ENCODE data around the gene ELMO1. TPM values are rescaled to one million over a fixed set of nuclear protein-coding genes. Genes with fewer than 3 reads are reported as not detected.

ELMO1 gene
- polyA plus RNA-seq, 2 of the 4 experiments (the other 2 are of a cell fraction): 2.3 to 6.1 TPM

DNA sequence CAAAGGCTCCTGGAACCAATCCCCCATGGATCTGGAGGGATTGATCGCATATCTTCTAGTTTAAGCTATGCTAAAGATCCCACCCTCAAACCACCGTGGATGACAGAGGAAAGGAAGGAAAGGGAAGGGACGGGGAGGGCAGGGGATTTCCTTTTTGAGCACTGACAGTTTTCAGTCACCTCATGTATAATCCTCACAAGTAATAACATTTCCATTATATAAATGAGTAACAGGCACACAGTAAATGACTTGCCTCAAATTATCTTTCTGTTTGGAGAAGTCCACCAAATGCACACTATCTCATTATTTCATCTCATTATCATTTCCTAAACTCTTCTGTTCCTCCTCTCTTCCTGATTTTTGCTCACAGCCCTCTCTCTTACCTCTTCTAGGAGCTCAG, 597.3 kb downstream of the ELMO1 start:
- no peak overlapping the region for H3K4me3 ChIP-seq
- WGBS (ENCODE audit: missing lambda C conversion rate): 36% methylated on average over 3 of the region's 3 CpGs
- ChIA-PET CTCF (no interaction called here), POLR2A (no interaction called here)
- H3K27ac ChIP-seq: no peak overlapping the region
- ATAC-seq: no peak
- no peak for FAIRE-seq
- no peaks in the 10 kb centered on the region for H3K4me1 ChIP-seq
- no peak overlapping the region for H3K4me2 ChIP-seq
- peaks cover 14% of the 10 kb centered on the region for H3K9me3 ChIP-seq
- no peak for DNase-seq (ENCODE audit: low read depth in 1 of 2, low spot score in 1 of 2)
- TF ChIP-seq ATOH8 (CRISPR knock-in tag; IDR thresholded peaks at IDR 0.05; ENCODE audit: low read depth) (no peak), MAFK (IDR thresholded peaks at IDR 0.05; ENCODE audit: partially characterized antibody) (no peak), ESRRA (IDR thresholded peaks at IDR 0.05; ENCODE audit: borderline replicate concordance, low read length) (no peak)

DNA sequence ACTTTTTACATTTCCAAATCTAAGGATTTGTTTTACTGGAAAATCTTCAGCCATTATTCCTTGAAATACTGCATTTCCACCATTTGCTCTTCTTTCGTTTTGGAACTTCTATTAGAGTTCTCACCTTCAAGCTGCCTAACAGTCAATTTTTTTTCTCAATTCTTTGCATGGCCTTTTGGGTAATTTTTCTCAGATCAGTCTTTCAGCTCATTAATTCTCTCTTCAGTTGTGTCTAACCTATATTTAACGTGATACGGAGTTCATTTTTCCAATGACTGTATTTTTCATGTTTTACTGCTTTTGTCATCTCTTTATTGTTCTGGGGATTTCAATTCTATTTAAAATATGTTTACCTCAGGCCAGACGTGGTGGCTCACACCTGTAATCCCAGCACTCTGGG, 600.7 kb downstream of the ELMO1 start:
- ChIA-PET CTCF (no interaction called here), POLR2A (no interaction called here)
- no peak for DNase-seq (ENCODE audit: low read depth in 1 of 2, low spot score in 1 of 2)
- peaks cover 14% of the 10 kb centered on the region for H3K9me3 ChIP-seq
- H3K4me1 ChIP-seq: no peaks in the 10 kb centered on the region
- H3K4me3 ChIP-seq: no peak overlapping the region
- ATAC-seq: no peak
- no peak overlapping the region for H3K4me2 ChIP-seq
- FAIRE-seq: no peak
- WGBS (ENCODE audit: missing lambda C conversion rate): 12% methylated on average over 4 of the region's 4 CpGs
- no peak overlapping the region for H3K27ac ChIP-seq
- TF ChIP-seq JUNB (IDR thresholded peaks at IDR 0.05) (no peak), MAX (IDR thresholded peaks at IDR 0.05) (no peak), POLR2A (IDR thresholded peaks at IDR 0.05; ENCODE audit: low read length) (no peak), RCOR1 (IDR thresholded peaks at IDR 0.05; ENCODE audit: low read depth, low read length) (no peak), POLR2AphosphoS2 (conservative IDR thresholded peaks at IDR 0.05; ENCODE audit: low read length) (no peak)
- TF ChIP-seq, protein P1, sequence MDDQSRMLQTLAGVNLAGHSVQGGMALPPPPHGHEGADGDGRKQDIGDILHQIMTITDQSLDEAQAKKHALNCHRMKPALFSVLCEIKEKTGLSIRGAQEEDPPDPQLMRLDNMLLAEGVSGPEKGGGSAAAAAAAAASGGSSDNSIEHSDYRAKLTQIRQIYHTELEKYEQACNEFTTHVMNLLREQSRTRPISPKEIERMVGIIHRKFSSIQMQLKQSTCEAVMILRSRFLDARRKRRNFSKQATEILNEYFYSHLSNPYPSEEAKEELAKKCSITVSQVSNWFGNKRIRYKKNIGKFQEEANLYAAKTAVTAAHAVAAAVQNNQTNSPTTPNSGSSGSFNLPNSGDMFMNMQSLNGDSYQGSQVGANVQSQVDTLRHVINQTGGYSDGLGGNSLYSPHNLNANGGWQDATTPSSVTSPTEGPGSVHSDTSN (IDR thresholded peaks at IDR 0.05): no peak
- TF ChIP-seq, protein P2, sequence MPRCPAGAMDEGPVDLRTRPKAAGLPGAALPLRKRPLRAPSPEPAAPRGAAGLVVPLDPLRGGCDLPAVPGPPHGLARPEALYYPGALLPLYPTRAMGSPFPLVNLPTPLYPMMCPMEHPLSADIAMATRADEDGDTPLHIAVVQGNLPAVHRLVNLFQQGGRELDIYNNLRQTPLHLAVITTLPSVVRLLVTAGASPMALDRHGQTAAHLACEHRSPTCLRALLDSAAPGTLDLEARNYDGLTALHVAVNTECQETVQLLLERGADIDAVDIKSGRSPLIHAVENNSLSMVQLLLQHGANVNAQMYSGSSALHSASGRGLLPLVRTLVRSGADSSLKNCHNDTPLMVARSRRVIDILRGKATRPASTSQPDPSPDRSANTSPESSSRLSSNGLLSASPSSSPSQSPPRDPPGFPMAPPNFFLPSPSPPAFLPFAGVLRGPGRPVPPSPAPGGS (IDR thresholded peaks at IDR 0.05): no peak

- WGBS (ENCODE audit: missing lambda C conversion rate): 43% methylated on average over 2 of the region's 2 CpGs
- no peaks in the 10 kb centered on the region for H3K4me1 ChIP-seq
- ChIA-PET POLR2A (interaction anchor here (0.6 kb wide), 1 partner anchor 451 kb away, joined by 3 read pairs; no protein-coding TSS in a partner anchor), CTCF (no interaction called here)
- no peak overlapping the region for H3K4me2 ChIP-seq
- H3K4me3 ChIP-seq: no peak overlapping the region
- H3K9me3 ChIP-seq: peaks cover 14% of the 10 kb centered on the region
- no peak for TF ChIP-seq EHF (CRISPR knock-in tag; IDR thresholded peaks at IDR 0.05)
- no peak for TF ChIP-seq FOSL2 (IDR thresholded peaks at IDR 0.05)
- no peak for TF ChIP-seq FOSL2 (CRISPR knock-in tag; IDR thresholded peaks at IDR 0.05)
- DNase-seq (ENCODE audit: low read depth in 1 of 2, low spot score in 1 of 2) (no peak), FAIRE-seq (no peak), ATAC-seq (no peak)
- no peak overlapping the region for H3K27ac ChIP-seq
Measured at GRCh38 chr7:36844374-36844773, 604.3 kb downstream of the ELMO1 start.

GRCh38 chr7:36840904-36841303, 607.8 kb downstream of the ELMO1 start:
- Histone ChIP-seq H3K4me3 (no peak overlapping the region), H3K9me3 (no peaks in the 10 kb centered on the region), H3K27ac (no peak overlapping the region), H3K4me2 (no peak overlapping the region), H3K4me1 (no peaks in the 10 kb centered on the region)
- DNase-seq (ENCODE audit: low read depth in 1 of 2, low spot score in 1 of 2) (no peak), FAIRE-seq (no peak), ATAC-seq (no peak)
- CTCF ChIA-PET: no interaction called here
- POLR2A ChIA-PET: no interaction called here
- 43% methylated on average over 7 of the region's 7 CpGs for WGBS (ENCODE audit: missing lambda C conversion rate)
- TF ChIP-seq ZSCAN20 (CRISPR knock-in tag; IDR thresholded peaks at IDR 0.05) (no peak), FOXS1 (CRISPR knock-in tag; IDR thresholded peaks at IDR 0.05) (no peak), CHD2 (IDR thresholded peaks at IDR 0.05; ENCODE audit: low read length, partially characterized antibody) (no peak), HDAC2 (IDR thresholded peaks at IDR 0.05) (no peak), POLR2A (IDR thresholded peaks at IDR 0.05; ENCODE audit: low read length) (no peak), EHMT2 (IDR thresholded peaks at IDR 0.05; ENCODE audit: low read depth) (no peak), NFE2L2 (conservative IDR thresholded peaks at IDR 0.05; ENCODE audit: low read length) (no peak), MAFK (IDR thresholded peaks at IDR 0.05; ENCODE audit: partially characterized antibody) (no peak), FOSL2 (IDR thresholded peaks at IDR 0.05) (no peak), FOSL2 (CRISPR knock-in tag; IDR thresholded peaks at IDR 0.05) (no peak), SMC3 (IDR thresholded peaks at IDR 0.05) (no peak), TFCP2L1 (CRISPR knock-in tag; IDR thresholded peaks at IDR 0.05) (no peak), TP53 (CRISPR knock-in tag; IDR thresholded peaks at IDR 0.05) (no peak), CEBPB (IDR thresholded peaks at IDR 0.05) (no peak), FOSB (CRISPR knock-in tag; IDR thresholded peaks at IDR 0.05) (no peak), KDM1A (IDR thresholded peaks at IDR 0.05; ENCODE audit: low read depth) (no peak)
- TF ChIP-seq, protein P2 (IDR thresholded peaks at IDR 0.05): no peak

Data from A549 (cell line).